Measurements from ENCODE around the gene DMRTC1.
"Not testable (repeated sequence)": the region's sequence is repeated elsewhere in the genome, so short reads cannot be mapped to it uniquely, and the experiment has no call there.

GRCh38 chrX:72837532-72837931 is 106.1 kb downstream of the DMRTC1 start:
- TF ChIP-seq CTCF (IDR thresholded peaks at IDR 0.05; ENCODE audit: borderline replicate concordance, extremely low read depth, low read length, poor library complexity, severe bottlenecking); EZH2 (IDR thresholded peaks at IDR 0.05; ENCODE audit: borderline replicate concordance, low read depth, low read length, severe bottlenecking): not testable (repeated sequence)
